ENCODE results near the gene PTK6.

Gene PTK6

GRCh38 chr20:63491078-63491477 is 46.1 kb downstream of the PTK6 start:
- Histone ChIP-seq H3K9me2 (ENCODE audit: low read depth, low read length) (no peaks in the 10 kb centered on the region), H2AFZ (ENCODE audit: low read length) (no peak overlapping the region), H3K36me3 (ENCODE audit: insufficient read depth, low read length) (no peaks in the 10 kb centered on the region), H3K4me2 (ENCODE audit: low read length) (no peak overlapping the region), H3F3A (ENCODE audit: insufficient read depth, low read length) (no peaks in the 10 kb centered on the region), H3K27me3 (ENCODE audit: insufficient read depth, low read length) (no peaks in the 10 kb centered on the region; the same call in 1 of the 2 replicates), H3K79me2 (ENCODE audit: insufficient read depth, low read length) (no peaks in the 10 kb centered on the region), H3K4me1 (ENCODE audit: insufficient read depth, low read length, severe bottlenecking) (no peaks in the 10 kb centered on the region), H3K9me3 (ENCODE audit: low read length) (no peaks in the 10 kb centered on the region), H3K27ac (ENCODE audit: low read depth, low read length, poor library complexity, severe bottlenecking) (no peak overlapping the region), H3K4me3 (ENCODE audit: low read depth, low read length, poor library complexity, severe bottlenecking) (no peak overlapping the region), H3K9ac (ENCODE audit: low read length) (no peak overlapping the region), H4K20me1 (ENCODE audit: insufficient read depth, low read length) (no peaks in the 10 kb centered on the region)
- no peak for TF ChIP-seq CTCF (IDR thresholded peaks at IDR 0.05; ENCODE audit: low read length)
- TF ChIP-seq EZH2 (IDR thresholded peaks at IDR 0.05; ENCODE audit: borderline replicate concordance, low read length): no peak

GRCh38 chr20:63490416-63490815 is 46.8 kb downstream of the PTK6 start:
- Histone ChIP-seq H4K20me1 (ENCODE audit: insufficient read depth, low read length) (no peaks in the 10 kb centered on the region), H3K9me3 (ENCODE audit: low read length) (no peaks in the 10 kb centered on the region), H3K27me3 (ENCODE audit: insufficient read depth, low read length) (no peaks in the 10 kb centered on the region; the same call in 1 of the 2 replicates), H3K4me1 (ENCODE audit: insufficient read depth, low read length, severe bottlenecking) (no peaks in the 10 kb centered on the region), H3K36me3 (ENCODE audit: insufficient read depth, low read length) (no peaks in the 10 kb centered on the region), H3K79me2 (ENCODE audit: insufficient read depth, low read length) (no peaks in the 10 kb centered on the region), H2AFZ (ENCODE audit: low read length) (no peak overlapping the region), H3K9ac (ENCODE audit: low read length) (no peak overlapping the region), H3K9me2 (ENCODE audit: low read depth, low read length) (no peaks in the 10 kb centered on the region), H3F3A (ENCODE audit: insufficient read depth, low read length) (no peaks in the 10 kb centered on the region), H3K27ac (ENCODE audit: low read depth, low read length, poor library complexity, severe bottlenecking) (no peak overlapping the region), H3K4me3 (ENCODE audit: low read depth, low read length, poor library complexity, severe bottlenecking) (no peak overlapping the region), H3K4me2 (ENCODE audit: low read length) (no peak overlapping the region)
- TF ChIP-seq CTCF (IDR thresholded peaks at IDR 0.05; ENCODE audit: low read length): no peak

DNA sequence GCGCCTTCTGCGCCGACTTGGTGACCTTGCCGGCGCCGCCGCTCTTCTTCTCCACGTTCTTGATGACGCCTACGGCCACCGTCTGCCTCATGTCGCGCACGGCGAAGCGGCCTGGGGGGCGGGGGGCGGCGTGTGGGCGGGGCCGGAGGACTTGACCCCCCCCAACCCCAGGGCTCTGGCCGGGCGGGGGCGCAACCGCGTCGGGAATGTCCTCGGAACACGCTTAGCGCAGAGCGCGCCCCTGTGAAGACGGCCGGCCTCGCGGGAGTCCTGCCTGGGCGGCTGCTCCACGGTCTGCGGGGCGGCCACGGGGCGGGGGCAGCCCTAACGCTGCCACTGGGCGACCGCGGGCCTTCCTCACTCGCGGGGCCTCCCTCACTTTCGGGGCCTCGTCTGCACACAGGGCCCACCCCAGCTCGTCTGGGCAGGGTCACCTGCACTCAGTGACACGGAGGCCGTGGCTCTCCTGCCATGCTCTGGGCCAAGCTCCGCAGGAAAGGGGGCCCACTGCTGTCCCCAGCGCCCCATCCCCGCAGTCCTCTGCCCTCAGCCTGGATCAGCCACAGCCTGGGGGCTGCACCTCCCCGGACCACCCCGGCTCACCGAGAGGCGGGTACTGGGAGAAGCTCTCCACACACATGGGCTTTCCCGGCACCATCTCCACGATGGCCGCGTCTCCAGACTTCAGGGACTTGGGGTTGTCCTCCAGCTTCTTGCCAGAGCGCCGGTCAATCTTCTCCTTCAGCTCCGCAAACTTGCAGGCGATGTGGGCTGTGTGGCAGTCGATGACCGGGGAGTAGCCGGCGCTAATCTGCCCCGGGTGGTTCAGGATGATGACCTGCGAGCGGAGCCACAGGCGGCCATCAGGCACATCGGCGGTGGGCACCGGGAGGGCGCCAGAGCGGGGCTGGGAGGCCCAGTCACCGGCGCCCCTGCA is 48.6 kb downstream of the PTK6 start:
- Histone ChIP-seq H3K9me2 (ENCODE audit: low read depth, low read length) (no peaks in the 10 kb centered on the region), H3K9ac (ENCODE audit: low read length) (no peak overlapping the region), H3K9me3 (ENCODE audit: low read length) (no peaks in the 10 kb centered on the region), H3K27me3 (ENCODE audit: insufficient read depth, low read length) (no peaks in the 10 kb centered on the region), H3K36me3 (ENCODE audit: insufficient read depth, low read length) (no peaks in the 10 kb centered on the region), H3K4me3 (ENCODE audit: low read depth, low read length, poor library complexity, severe bottlenecking) (no peak overlapping the region), H3F3A (ENCODE audit: insufficient read depth, low read length) (no peaks in the 10 kb centered on the region), H3K27ac (ENCODE audit: low read depth, low read length, poor library complexity, severe bottlenecking) (no peak overlapping the region), H3K4me2 (ENCODE audit: low read length) (no peak overlapping the region), H3K4me1 (ENCODE audit: insufficient read depth, low read length, severe bottlenecking) (no peaks in the 10 kb centered on the region), H2AFZ (ENCODE audit: low read length) (no peak overlapping the region), H3K79me2 (ENCODE audit: insufficient read depth, low read length) (no peaks in the 10 kb centered on the region), H4K20me1 (ENCODE audit: insufficient read depth, low read length) (no peaks in the 10 kb centered on the region)
- TF ChIP-seq CTCF (IDR thresholded peaks at IDR 0.05; ENCODE audit: low read length): no peak
- no peak for TF ChIP-seq EZH2 (IDR thresholded peaks at IDR 0.05; ENCODE audit: borderline replicate concordance, low read length)
